ENCODE results near the gene E2F7.
A peak's percentile ranks its signal among the peaks of the same experiment; 100 is the strongest.

The E2F7 gene

DNA sequence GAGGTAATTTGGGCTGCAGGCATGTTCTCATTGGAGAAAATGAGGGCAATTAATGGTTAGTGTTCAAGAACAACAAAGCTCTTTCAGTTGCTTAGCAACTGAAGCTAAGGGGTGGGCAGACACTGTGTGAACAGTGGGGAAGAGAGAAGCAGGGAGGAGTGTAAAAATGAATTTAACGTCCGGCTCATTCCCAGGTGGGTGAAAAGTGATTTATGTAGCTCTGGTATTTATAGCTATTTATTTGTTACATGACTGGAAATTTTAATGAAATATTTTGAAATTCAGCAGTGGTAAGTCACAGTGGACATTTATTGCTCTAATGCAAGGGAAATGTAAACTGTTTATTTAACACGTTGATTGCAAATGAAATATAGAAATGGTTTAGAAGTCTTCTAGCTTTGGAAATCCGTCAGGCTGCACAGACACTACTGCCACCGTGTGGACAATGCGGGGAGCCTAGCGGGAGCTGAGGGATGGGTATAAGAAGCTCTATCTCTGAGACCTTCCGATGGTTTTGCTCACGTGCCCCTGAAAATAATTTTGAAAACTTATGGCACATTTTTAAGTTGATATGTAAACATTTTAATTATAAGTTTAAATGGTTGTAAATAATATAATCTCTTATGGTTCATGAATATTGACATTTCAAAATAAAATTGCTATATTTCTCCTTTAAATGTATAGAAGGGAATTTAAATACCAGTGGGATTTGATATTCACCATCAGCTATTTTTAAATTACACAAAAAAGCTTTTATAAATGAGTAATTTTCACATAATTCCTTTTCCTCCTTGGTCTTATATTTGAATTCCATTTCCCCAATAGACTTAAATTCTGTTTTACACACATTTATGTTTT, 54.4 kb downstream of the E2F7 start:
- DNase-seq: peak; percentile 80

DNA sequence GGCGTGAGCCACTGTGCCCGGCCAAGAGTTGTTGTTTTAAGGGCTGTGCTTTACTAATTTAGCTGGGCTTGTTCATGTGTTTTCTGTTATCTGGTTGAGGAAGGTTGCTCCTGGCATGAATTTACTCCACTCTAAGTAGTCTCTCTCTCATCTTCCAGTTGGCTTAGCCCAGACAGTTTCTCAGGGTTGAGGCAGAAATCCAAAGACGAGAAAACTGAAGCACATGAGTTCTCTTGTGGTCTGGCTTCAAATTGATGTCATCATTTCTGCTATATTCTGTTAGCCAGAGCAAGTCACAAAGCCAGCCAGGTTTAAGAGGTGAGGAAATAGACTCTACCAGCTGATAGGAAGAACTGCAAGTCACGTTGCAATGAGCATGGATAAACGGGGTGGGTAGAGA, 57.9 kb downstream of the E2F7 start:
- DNase-seq: no peak

DNA sequence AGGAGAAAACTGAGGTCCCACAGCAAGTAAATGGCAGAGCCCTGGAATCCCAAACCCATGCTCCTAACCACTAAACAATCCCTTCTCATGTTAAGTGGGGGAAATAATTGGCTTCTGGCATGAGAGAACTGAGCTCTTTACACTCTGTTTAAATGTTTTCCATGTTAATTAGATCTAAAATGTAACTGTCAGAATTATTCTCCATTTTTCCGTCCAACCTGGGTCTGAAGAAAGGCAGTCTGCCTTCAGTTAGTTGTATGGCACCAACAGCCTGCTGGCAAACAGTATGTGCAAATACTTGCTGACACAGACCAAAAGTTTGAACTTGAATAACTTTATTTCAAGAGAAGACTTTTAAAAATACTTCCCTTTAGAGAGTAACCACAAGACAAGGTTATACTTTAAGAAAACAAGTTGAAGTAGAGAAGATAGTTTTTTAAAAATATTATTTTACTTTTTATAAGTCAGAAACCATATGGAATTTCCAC, 59.7 kb downstream of the E2F7 start:
- DNase-seq: no peak

DNA sequence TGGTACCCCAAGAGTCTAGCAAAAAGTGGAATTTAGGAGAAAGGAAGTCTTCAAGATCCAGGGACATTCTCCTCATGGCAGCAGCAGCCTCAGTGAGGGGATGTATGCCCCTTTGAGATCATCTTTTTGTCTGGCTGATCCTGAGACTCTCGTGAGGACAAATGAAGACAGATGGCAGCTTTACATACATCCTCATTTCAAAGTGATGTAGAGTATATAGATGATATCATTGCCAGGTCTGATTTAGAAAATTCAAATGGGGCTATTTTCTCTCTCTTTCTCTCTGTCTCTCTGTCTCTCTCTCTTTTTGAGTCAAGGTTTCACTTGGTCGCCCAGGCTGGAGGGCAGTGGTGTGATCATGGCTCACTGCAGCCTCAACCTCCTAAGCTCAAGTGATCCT, 61.5 kb downstream of the E2F7 start:
- no peak for DNase-seq

DNA sequence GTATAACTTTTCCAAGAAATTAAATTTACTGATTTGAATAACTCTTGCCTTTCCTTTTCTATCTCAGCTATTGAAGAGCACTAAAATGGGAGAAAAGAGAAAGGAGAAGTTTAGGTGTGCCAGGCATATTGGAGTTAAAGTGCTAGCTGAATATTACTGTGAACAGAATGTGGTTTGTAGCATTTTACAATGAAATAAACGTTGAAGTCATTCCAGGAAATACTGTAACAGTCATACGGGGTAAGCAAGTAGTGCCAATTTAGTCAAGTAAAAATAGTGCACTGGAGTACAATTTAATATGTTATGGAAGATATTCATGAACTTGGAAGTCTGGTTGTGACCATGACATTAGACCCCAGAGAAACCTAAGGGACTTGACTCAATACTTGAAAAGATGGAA, 62.1 kb downstream of the E2F7 start:
- no peak for DNase-seq

DNA sequence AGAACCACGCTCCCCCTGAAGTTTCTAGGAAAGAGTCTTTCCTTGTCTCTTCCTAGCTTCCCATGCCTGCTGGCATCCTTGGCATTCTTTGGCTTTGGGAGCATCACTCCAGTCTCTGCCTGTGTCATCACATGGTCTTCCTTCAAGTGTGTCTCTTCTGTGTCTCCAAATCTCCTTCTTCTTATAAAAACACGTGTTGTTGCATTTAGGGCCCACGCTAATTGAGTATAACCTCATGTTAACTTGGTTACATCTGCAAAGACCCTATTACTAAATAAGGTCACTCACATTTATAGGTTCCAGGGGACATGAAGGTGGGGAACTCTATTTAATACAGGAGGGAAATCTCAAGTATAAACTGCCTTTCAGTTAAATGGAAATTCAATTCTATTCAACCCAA, 63.0 kb downstream of the E2F7 start:
- DNase-seq: no peak

DNA sequence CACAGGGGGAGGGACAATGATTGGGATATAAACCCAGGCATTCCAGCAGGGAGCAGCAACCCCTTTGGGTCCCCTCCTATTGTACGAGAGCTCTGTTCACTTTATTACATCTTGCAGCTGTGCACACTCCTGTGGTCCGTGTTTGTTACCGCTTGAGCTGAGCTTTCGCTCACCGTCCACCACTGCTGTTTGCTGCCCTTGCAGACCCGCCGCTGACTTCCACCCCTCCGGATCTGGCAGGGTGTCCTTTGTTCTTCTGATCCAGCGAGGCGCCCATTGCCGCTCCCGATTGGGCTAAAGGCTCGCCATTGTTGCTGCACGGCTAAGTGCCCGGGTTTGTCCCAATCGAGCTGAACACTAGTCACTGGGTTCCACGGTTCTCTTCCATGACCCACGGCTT, 64.1 kb downstream of the E2F7 start:
- no peak for DNase-seq

DNA sequence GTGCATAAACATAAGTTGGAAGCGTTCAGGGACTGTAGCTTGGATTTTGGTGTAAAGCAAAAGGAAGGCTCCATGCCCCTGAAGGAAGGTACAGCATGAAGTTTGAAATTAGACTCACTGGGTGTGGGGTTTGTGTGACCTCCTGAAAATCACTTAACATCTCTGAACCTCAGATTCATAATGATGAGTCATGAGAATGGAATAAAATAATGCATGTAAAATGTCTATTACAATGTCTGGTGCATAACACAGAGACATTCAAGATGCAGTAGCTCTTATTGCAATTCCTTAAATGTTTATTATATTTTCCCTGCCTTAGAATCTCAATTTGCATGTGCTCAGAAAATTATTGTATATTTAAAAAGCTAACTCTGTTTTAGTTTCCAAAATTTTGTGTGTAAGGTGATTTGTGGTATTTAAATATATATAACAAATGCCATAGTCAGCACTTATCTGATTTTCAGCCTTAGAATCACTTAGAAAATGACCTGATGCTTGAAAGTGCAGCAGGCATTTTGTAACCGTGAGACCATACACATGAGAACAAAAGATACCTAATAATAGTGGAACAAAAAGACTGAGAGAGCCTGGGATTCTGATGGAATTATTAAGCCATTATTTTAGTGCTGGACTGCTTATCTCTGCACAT, 66.3 kb downstream of the E2F7 start:
- DNase-seq: no peak

DNA sequence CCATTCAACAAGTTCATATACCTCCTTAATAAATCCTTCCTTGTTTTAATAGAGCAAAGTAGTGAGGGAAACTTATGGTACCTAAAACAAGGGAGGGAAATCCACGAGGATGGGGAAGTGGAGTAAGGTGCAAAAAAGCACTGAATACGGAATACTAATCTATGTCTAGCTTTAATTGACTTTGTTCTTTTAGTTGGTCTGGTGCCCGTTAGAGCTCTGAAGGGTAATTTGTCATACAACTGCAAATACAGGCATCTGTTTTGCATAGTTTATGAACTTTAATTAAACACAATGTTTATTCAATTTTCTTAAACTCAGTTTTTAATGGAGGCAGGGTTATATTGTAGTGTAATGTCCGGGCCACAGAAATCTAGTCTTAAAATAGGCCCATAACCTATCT, 67.0 kb downstream of the E2F7 start:
- DNase-seq: no peak

DNA sequence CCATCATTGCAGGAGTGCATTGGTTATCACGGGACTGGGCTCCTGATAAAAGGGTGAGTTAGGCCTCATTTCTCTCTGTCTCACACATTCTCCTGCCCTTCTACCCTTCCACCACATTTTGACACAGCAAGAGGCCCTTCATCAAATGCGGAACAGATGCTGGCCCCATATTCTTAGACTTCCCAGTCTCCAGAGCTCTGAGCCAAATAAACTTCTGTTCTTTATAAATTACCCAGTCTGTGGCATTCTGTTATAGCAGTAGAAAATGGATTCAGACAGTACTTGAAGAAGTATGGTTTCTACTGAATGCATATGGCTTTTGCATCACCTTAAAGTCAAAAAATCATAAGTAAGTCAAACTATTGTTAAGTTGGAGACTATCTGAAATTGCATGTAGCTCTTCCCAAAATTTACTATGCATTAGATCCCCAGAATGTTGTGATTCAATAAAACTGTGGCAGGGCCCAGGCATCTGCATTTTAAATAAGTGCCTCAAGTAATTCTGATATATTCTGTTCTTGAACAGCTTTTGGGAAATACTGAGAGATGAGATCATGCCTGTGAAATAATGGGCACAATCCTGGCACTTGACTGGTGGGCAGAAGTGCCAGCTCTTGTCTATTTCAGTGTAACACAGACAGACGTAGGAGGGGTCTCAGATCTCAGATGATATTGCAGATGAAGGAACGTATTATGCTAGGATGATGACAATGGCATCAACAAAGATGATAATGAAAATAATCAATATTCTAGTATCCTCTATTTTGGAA, 68.2 kb downstream of the E2F7 start:
- no peak for DNase-seq

DNA sequence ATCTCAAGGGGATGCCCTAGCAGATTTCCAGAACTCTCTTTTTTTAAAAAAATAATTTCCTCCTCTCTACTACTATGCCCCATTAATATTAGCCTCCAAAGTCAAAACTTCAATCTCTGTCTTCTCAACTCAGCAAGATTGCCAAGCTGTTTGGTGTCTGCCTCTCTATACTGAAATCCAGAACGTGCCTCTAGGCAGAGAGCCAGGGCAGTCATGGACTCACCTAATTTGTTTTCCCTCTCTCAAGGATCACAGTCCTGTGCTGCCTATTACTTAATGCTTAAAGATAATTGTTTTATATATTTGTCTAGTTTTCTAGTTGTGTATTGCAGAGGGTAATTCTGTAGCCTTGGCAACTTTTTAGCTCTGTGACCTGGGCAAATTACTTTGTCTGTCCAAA, 74.7 kb downstream of the E2F7 start:
- no peak for DNase-seq

DNA sequence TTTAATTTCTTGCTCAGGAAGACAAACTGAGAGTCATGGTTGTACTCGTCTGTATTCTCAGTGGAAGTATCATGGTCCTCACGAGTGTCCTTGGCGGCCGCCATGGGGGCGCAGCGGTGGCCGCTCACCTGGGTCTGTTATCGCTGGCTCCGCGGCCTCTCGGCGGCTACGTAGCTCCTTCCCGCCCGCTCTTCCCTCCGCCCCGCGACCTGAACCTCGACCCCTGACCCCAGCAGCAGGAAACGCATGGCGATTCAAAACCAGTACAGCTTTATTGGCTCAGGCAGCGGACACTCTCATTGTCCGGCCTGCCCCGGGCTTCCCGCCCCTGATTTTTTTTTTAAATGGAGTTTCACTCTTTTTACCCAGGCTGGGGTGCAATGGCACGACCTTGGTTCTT, 80.8 kb downstream of the E2F7 start:
- no peak for DNase-seq

DNA sequence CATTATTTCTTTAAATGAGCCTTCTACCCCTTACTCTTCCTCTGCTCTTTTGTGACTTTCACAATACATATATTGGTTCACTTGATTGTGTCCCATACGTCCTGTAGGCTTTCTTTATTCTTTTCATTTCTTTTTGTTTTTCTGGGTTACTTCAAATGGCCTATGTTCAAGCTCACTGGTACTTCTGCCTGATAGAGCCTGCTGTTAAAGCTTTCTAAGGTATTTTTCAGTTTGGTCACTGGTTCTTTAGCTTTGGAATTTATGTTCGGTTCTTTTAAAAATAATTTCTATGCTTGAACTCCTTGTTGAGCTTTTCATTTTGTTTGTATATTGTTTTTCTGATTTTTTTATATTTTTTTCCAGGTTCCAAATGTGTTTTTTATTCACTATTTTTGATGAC, 81.9 kb downstream of the E2F7 start:
- DNase-seq: no peak

DNA sequence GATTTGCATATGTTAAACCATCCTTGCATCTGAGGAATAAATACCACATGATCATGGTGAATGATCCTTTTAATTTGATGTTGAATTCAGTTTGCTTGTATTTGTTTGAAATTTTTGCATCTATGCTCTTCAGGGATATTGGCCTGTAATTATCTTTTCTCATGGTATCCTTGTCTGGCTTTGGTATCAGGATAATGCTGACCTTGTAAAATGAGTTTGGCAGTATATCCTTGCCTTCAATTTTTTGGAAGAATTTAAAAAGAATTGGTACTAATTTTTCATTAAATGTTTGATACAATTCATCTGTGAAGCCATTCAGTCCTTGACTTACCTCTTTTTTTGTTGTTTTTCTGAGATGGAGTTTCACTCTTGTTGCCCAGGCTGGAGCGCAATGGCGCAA, 85.2 kb downstream of the E2F7 start:
- no peak for DNase-seq

DNA sequence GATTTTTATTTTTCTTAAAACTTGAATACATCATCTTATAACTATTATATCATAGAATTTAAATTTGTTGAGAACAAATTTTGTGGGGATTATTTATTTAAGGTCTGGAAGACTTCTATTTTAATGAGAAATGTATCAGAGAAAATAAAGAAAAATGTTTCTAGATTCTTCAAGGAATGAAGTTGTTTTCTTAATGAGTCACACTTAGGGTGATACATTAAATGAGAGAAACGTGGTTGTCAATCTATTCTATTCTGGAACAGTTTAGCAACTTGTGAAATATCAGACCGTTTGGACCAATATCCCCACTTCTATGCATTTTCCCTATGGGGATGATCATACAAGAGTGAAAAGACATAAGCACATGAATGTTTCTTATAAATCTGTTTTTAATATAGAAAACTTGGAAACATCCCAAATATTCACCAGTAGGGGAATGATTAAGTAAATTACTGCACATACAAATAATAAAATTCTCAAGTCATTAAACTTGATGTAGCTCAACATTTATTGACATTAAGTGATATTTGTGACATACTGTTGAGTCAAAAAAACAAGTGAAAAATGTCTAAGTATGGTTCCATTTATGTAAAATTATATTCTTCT, 88.5 kb downstream of the E2F7 start:
- no peak for DNase-seq

All from KG1 (cell line).